Right lobe of liver (tissue), 6 donors: ENCODE data around the gene SEMA5B. TPM values are rescaled to one million over a fixed set of nuclear protein-coding genes. Genes with fewer than 3 reads are reported as not detected.

Source experiments
- ATAC-seq, 4 donors: fragments of 200-7000 bp; cut with Tn5 transposase; one replicate each; pipeline ENCODE4 v1.9.1; 2020; ENCODE audit warnings: mild to moderate bottlenecking in 4 of 4, moderate library complexity in 4 of 4
- DNase-seq, 3 donors: peaks; one replicate each; pipeline ENCODE4 v3.0.0-alpha.2; 2020
- H3K27ac ChIP-seq, 3 donors: fragments of 200-600 bp; one replicate each; pipeline ENCODE4 v1.8.0; 2022
- H3K27me3 ChIP-seq, 2 donors: fragments of 200-600 bp; one replicate each; pipeline ENCODE4 v1.8.0; 2022
- H3K36me3 ChIP-seq, 4 donors: fragments of 200-600 bp; sonication (generic) in 1 of 4; one replicate each; pipeline versions ENCODE4 v1.5.1 to v1.8.0; 2017 to 2022; ENCODE audit warnings: control low read depth in 1 of 4
- H3K4me1 ChIP-seq, 4 donors: fragments of 200-600 bp; sonication (generic) in 1 of 4; one replicate each; pipeline versions ENCODE4 v1.5.1 to v1.8.0; 2017 to 2022; ENCODE audit warnings: control low read depth in 1 of 4
- H3K4me3 ChIP-seq, 3 donors: fragments of 200-600 bp; one replicate each; pipeline ENCODE4 v1.8.0; 2022
- H3K9me3 ChIP-seq, 4 donors: fragments of 200-600 bp; sonication (generic) in 1 of 4; one replicate each; pipeline versions ENCODE4 v1.5.1 to v1.8.0; 2017 to 2022; ENCODE audit warnings: control low read depth in 1 of 4
- CTCF ChIP-seq, 4 donors: fragments of 200-600 bp in 3 of 4; fragments of 450-650 bp in 1 of 4; IDR thresholded peaks; one replicate each; pipeline versions ENCODE4 v1.5.1 to v1.8.0; 2016 to 2022; ENCODE audit warnings: antibody characterized with exemption in 4 of 4, mild to moderate bottlenecking in 2 of 4
- POLR2A ChIP-seq: fragments of 450-650 bp; IDR thresholded peaks from one replicate; pipeline ENCODE4 v1.6.1; 2017; ENCODE audit warnings: antibody characterized with exemption, mild to moderate bottlenecking
- WGBS: methylation state at CpG from one replicate; pipeline ENCODE4 v1.1.6; 2018; ENCODE audit warnings: low coverage, low lambda C conversion rate; ENCODE audit not compliant: insufficient coverage; ENCODE audit errors: missing lambda C conversion rate; 5-methylcytosine and 5-hydroxymethylcytosine counted together
- intact Hi-C, 2 donors: fragments of 100-400 bp; cut with DNase I; formaldehyde crosslinking; loops; one replicate each; pipeline versions ENCODE4 v1.11.2 to v1.14.1; 2022
- total RNA-seq, 6 experiments: library from RNA; depleted of rRNA in 2 of 6; stranded (reverse); fragments of >200 nt in 2 of 6; fragmentation: NEBNext Ultra II Directional in 3 of 6; extraction: Animal tissue kit (Norgen Biotek cat#: 25700) in 3 of 6; gene quantifications; one replicate each; pipeline versions ENCODE4 v1.1.0 to v1.2.4, GENCODE V29; 2016 to 2023
- donor health status: DM: no; HTN: yes; CAD: no.
- donor health status: DM: no; HTN: no; CAD: no.
- donor health status: DM: no; HTN: no; CAD: no.
- donor health status: DM: no; HTN: yes; CAD: no.
- donor health status: DM: no; HTN: yes; CAD: no.

Gene SEMA5B
- total RNA-seq, 6 experiments from 2014 or later: 0.12 to 0.65 (median 0.25) TPM

GRCh38 chr3:122986693-122987179, 40.8 kb downstream of the SEMA5B start:
- intact Hi-C loops: no loop called here
- WGBS: 58% methylated on average over 4 of the region's 6 CpGs

GRCh38 chr3:122985539-122985938, 42.0 kb downstream of the SEMA5B start:
- H3K36me3 ChIP-seq: no peaks in the 10 kb centered on the region
- no peak overlapping the region for H3K4me3 ChIP-seq
- H3K27me3 ChIP-seq: no peaks in the 10 kb centered on the region
- WGBS: 84% methylated on average over 4 of the region's 4 CpGs
- intact Hi-C loops: no loop called here
- DNase-seq (no peak), ATAC-seq (no peak)
- H3K27ac ChIP-seq: no peak overlapping the region
- TF ChIP-seq CTCF (IDR thresholded peaks at IDR 0.05) (no peak), POLR2A (no peak)
- H3K9me3 ChIP-seq: no peaks in the 10 kb centered on the region
- peaks cover 0 to 15% (median 4%) of the 10 kb centered on the region in 4 donors for H3K4me1 ChIP-seq

More at GRCh38 chr3:122986693-122987179, 40.8 kb downstream of the SEMA5B start:
- H3K36me3 ChIP-seq: no peaks in the 10 kb centered on the region
- no peak overlapping the region for H3K4me3 ChIP-seq
- H3K4me1 ChIP-seq: peaks cover 0 to 15% (median 4%) of the 10 kb centered on the region in 4 donors
- no peak for ATAC-seq
- H3K27ac ChIP-seq: no peak overlapping the region
- TF ChIP-seq POLR2A (no peak), CTCF (IDR thresholded peaks at IDR 0.05) (no peak)
- H3K9me3 ChIP-seq: no peaks in the 10 kb centered on the region
- H3K27me3 ChIP-seq: no peaks in the 10 kb centered on the region
- DNase-seq: no peak

- DNase-seq (no peak), ATAC-seq (no peak)
- Histone ChIP-seq H3K4me3 (no peak overlapping the region), H3K27ac (no peak overlapping the region), H3K4me1 (peaks cover 0 to 15% (median 4%) of the 10 kb centered on the region in 4 donors), H3K9me3 (no peaks in the 10 kb centered on the region), H3K27me3 (no peaks in the 10 kb centered on the region), H3K36me3 (no peaks in the 10 kb centered on the region)
- intact Hi-C loops: no loop called here
- 73% methylated on average over 3 of the region's 3 CpGs for WGBS
- no peak for TF ChIP-seq CTCF (IDR thresholded peaks at IDR 0.05)
- no peak for TF ChIP-seq POLR2A
These were observed 42.9 kb downstream of the SEMA5B start for GRCh38 chr3:122984650-122985049.

- intact Hi-C loops: no loop called here
- Histone ChIP-seq H3K36me3 (no peaks in the 10 kb centered on the region), H3K27me3 (no peaks in the 10 kb centered on the region), H3K4me3 (no peak overlapping the region), H3K27ac (no peak overlapping the region), H3K9me3 (no peaks in the 10 kb centered on the region), H3K4me1 (peaks cover 0 to 15% (median 4%) of the 10 kb centered on the region in 4 donors)
- TF ChIP-seq POLR2A (no peak), CTCF (IDR thresholded peaks at IDR 0.05) (no peak)
- 91% methylated on average over 9 of the region's 11 CpGs for WGBS
- ATAC-seq (no peak), DNase-seq (no peak)
These were observed 43.6 kb downstream of the SEMA5B start for GRCh38 chr3:122984007-122984406.
